Activated CD4-positive, CD25-positive, alpha-beta regulatory T cell treated with anti-CD3 and anti-CD28 coated beads, Interleukin-2, amount 50 U/mL, for 24 hours (primary cell): Measurements from ENCODE around the gene FOXK2.

Source experiments
- ATAC-seq, 2 donors: fragments of 150-1000 bp; cut with Tn5 transposase; one replicate each; pipeline ENCODE4 v1.10.0; 2021; ENCODE audit warnings: mild to moderate bottlenecking in 1 of 2, moderate library complexity in 1 of 2

The FOXK2 gene

GRCh38 chr17:82590881-82591539 is 71.5 kb downstream of the FOXK2 start:
- no peak for ATAC-seq

- peak in 1 of 2 donors; percentile 2 for ATAC-seq
These were observed 72.8 kb downstream of the FOXK2 start for GRCh38 chr17:82592289-82592766.

- peak; percentile 39 for ATAC-seq
These were observed 73.4 kb downstream of the FOXK2 start for GRCh38 chr17:82592767-82593589.

GRCh38 chr17:82593590-82594087 is 74.1 kb downstream of the FOXK2 start:
- ATAC-seq, result no peak

GRCh38 chr17:82594571-82594970 is 75.0 kb downstream of the FOXK2 start:
- no peak for ATAC-seq

- ATAC-seq, result no peak
These were observed 76.4 kb downstream of the FOXK2 start for GRCh38 chr17:82595893-82596292.

- no peak for ATAC-seq
These were observed 76.8 kb downstream of the FOXK2 start for GRCh38 chr17:82596296-82596695.

GRCh38 chr17:82596837-82597672 is 77.5 kb downstream of the FOXK2 start:
- no peak for ATAC-seq

- ATAC-seq, result no peak
These were observed 79.0 kb downstream of the FOXK2 start for GRCh38 chr17:82598256-82599119.

- no peak for ATAC-seq
These were observed 80.4 kb downstream of the FOXK2 start for GRCh38 chr17:82599674-82600661.

GRCh38 chr17:82600731-82601446 is 81.4 kb downstream of the FOXK2 start:
- no peak for ATAC-seq

- ATAC-seq, result no peak
These were observed 82.0 kb downstream of the FOXK2 start for GRCh38 chr17:82601447-82602000.

- ATAC-seq, result no peak
These were observed 83.0 kb downstream of the FOXK2 start for GRCh38 chr17:82602487-82602886.

GRCh38 chr17:82602986-82603710 is 83.6 kb downstream of the FOXK2 start:
- ATAC-seq, result peak in 1 of 2 donors; percentile 49

GRCh38 chr17:82603981-82604448 is 84.5 kb downstream of the FOXK2 start:
- ATAC-seq, result peak in 1 of 2 donors; percentile 75

GRCh38 chr17:82604532-82604931 is 85.0 kb downstream of the FOXK2 start:
- ATAC-seq, result no peak

- no peak for ATAC-seq
These were observed 86.5 kb downstream of the FOXK2 start for GRCh38 chr17:82605939-82606600.

GRCh38 chr17:82608816-82609215 is 89.3 kb downstream of the FOXK2 start:
- no peak for ATAC-seq
